ENCODE measurements around the gene HDAC7.
A peak's percentile ranks its signal among the peaks of the same experiment; 100 is the strongest.

HDAC7 gene

DNA sequence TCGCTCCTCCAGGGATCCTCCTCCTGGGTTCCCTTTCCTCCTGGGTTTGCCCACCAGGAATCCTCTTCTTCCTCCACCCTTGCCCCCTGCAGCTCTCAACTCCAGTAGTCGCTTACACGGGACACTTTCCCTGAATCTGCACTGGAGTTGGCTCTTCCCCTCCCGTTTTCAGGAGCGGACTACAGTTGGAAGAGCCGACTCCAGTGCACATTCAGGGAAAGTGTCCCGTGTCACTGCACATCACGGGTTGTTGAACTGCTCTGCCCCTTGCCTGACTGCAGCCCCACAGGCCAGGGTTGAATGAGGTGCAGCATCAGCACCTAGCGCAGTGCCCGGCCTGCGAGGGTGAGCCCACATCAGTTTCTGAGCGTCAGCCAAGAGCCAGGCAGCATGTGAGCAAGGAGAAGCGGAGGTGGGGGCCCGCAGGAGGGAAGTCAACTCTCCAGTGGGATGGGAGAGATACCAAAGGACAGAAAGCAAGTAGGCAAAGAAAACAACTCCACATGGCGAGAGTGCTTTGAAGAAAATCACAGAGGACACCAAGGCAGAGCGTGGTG lies 74.1 kb downstream of the HDAC7 start:
- DNase-seq (ENCODE audit: low read depth) = no peak

DNA sequence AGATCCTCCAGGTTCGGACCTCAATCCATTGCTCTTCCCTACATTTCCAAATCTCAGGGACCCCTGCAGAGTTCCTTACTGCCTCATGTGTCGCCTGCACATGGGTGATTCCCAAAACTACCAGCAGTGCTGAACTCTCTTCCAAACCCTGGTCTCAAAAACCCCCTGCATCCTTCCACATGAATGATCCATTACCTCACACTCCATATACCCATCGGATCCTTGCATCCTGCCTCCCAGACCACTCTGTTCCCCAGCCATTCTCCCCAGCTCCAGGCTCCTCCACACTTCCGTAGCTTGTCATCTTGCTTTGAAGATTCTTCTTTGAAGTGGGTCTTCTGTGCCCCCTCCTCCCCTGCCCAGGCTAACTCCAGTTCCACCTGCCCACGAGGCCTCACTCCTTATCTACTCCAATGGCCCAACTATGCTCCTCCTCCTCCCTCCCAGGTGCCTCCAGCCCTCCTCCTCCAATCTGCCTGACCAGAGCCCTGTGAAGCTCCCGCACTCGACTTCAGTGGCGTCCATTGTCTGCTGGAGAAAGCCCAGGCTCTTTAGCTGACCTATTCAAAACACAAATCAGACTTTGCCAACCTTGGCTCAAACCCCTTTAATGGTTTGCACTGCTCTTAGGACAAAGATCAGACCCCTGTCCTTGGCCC lies 74.8 kb downstream of the HDAC7 start:
- no peak for DNase-seq (ENCODE audit: low read depth)

DNA sequence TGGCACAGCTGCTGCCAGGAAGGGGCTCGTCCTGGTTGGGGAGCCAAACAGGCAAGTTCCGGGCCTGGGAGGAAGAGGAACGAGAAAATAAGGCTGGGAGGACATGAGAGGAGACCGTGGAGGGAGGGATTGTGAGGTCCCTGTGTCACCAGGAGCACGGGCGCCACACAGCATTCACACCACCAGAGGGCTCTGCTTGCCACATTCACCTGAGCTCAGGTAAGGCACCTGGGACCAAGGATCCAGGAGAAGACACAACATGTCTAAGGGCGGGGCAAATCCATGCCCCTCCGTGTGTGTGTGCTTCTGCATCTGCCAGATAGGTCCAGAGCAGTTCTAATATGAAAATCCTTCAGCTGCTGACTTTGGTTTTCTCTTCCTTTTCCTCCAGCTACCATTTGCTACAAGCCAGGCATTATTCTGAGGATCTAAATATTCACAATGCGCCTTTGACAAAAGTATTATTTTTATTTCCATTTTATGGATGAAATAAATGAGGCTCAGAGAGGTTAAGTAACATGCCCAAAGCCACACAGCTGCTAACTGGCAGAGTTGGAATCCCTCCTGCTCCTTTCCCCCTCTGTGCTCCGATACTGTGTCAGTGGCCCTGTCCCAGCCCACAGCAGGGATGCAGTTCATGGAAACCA lies 75.6 kb downstream of the HDAC7 start:
- DNase-seq (ENCODE audit: low read depth) = no peak

- DNase-seq (ENCODE audit: low read depth) = no peak
These were observed 76.3 kb downstream of the HDAC7 start for GRCh38 chr12:47743311-47743860.

DNA sequence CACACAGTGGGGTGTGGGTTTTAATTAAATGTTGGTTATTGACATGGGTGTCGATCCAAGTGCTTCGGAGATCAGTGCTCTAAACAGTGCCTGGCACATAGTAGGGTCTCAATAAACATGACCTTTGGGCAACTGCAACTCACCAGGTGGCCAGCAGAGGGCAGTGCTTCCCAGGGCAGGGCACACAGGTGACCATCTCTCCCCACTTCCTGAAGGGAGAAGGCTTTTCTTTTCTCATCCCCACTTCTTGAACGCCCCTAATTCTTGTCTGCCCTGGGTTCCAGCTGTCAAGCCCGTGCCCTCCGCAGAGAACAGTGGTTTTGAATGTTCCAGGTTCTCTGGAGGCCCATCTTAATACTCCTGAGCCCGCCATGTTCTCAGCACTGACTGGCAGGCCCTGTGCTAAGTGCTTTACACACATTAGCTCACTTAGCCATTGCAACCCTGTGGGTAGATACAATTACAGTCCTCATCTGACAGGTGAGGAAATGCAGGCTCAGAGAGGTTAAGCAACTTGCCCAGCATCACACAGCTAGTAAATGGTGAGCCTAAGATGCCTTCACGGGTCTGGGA lies 77.4 kb downstream of the HDAC7 start:
- no peak for DNase-seq (ENCODE audit: low read depth)

- no peak for DNase-seq (ENCODE audit: low read depth)
These were observed 78.4 kb downstream of the HDAC7 start for GRCh38 chr12:47741340-47741703.

- no peak for DNase-seq (ENCODE audit: low read depth)
These were observed 78.9 kb downstream of the HDAC7 start for GRCh38 chr12:47740606-47741339.

- DNase-seq (ENCODE audit: low read depth) = no peak
These were observed 79.7 kb downstream of the HDAC7 start for GRCh38 chr12:47739979-47740378.

GRCh38 chr12:47739297-47739696 lies 80.4 kb downstream of the HDAC7 start:
- DNase-seq (ENCODE audit: low read depth) = no peak

DNA sequence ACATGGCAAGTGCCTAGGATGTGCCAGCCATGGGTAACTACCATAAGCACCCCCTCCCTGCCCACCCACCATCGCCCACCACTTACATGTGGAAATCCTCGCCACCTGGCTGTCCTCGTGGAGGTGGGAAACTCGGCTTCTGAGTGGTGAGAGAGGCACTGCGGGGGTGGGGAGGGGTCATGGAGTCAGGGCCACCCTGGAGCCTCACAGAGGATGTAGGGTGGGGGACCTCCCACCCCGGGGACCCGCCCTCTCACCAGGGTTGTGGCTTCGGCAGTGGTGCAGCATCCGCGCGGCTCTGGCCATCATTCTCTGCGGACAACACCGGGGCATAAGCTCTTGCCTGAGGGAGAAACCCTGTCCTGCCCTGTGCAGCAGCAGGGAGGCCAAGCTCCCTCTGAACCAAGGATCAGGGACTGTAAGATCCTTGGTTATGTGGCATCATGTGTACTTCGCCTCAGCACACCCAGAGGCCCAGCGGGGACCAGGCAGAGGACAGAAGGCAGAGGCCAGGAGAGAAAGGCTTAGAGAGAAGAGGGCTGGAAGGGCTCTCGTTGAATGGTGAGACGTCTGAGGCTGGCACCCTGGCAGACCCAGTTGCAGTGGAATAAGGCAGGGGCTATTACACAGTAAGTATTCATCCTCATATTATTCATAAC lies 81.6 kb downstream of the HDAC7 start:
- no peak for DNase-seq (ENCODE audit: low read depth)

GRCh38 chr12:47736877-47737676 lies 82.6 kb downstream of the HDAC7 start:
- DNase-seq (ENCODE audit: low read depth) = peak; percentile 69

- DNase-seq (ENCODE audit: low read depth) = no peak
These were observed 83.5 kb downstream of the HDAC7 start for GRCh38 chr12:47736216-47736615.

DNA sequence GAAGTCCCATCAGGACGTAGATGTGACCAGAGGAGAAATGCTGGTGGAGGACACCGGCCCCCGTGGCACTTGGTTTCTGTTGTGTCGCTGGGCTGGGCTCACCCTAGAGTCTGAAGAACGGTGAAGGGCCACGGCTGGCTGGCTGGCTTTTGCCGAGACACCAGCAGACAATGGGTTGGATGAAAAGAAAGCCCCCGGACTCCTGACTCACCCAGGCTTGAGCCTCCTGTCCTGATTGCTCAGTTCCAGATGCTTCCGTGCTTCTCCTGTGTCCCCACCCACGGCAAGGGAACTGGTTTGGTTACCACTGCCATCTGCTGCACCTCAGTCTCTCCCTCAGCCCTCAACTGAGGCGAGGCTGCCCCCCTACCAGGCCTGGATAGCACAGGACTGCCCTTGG lies 84.1 kb downstream of the HDAC7 start:
- DNase-seq (ENCODE audit: low read depth) = no peak

- no peak for DNase-seq (ENCODE audit: low read depth)
These were observed 84.8 kb downstream of the HDAC7 start for GRCh38 chr12:47734725-47735480.

GRCh38 chr12:47733142-47733541 lies 86.6 kb downstream of the HDAC7 start:
- DNase-seq (ENCODE audit: low read depth) = no peak

Data from stromal cell of bone marrow (primary cell).